GM19463 (cell line): ENCODE measurements around the gene CALML3.

Source experiments
- ATAC-seq: cut with Tn5 transposase; IDR thresholded peaks from one replicate; pipeline ENCODE4 v1.9.1; 2021; ENCODE audit warnings: mild to moderate bottlenecking, moderate library complexity; ENCODE audit not compliant: unreplicated experiment

Gene CALML3

DNA sequence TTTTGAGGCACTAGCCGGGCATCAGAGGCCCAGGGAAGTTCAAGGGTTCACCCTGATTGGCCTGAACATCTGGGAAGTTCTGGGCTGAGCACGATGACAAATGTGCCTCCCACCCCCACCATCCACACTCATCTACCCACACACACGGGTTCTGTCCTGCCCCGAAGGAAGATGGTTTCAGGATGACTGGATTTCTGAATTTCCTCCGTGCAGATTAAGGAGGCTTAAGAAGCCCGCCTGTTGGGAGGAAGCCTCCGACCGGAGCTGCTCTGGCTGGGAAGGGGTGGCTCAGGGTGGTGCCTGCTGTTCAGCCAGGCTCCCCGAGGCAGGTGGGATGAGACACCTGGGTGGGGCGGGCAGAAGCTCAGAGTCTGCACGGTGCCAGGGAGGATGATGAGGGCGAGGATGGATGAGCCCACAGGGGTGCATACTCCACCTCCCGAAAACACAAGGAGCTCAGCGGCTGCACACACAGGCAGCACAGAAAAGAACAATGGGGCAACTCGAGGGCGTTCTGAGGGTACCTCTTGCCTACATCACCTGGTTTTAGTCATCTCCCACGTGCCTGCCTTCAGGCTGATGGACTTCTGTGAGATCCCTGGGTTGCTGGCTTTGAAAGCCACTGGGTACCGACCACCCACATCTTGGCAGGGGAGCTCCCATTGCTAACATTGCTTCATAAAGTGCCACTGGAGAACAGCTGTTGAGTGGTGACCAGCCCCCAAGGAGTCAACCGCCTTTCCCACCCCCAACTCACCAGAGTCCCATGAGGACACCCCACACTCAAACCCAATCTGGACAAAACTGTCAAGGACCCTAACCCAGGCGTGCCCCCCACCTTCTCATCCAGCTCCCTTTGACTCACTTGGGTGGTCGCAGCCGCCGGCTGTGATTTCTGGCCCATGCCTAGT, 41.2 kb downstream of the CALML3 start:
- ATAC-seq = no peak

DNA sequence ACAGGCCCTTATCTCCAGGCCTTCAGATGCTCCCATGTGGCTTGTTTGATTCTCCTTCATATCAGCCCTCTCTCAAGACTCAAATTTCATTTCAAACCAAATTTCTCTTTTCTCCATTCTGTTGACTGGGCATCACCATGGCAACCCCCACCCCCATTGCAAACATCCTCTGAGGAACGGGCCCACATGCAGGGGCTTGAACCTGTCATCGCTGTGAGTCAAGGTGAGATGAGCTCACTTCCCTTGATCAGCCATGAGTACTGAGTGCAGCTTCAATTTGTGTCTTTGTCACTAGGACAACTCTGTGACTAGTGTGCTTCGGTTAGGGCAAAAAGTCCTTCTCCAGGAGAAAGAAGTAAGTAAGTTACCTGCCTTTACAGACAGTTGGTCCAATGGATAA, 41.9 kb downstream of the CALML3 start:
- ATAC-seq = no peak

DNA sequence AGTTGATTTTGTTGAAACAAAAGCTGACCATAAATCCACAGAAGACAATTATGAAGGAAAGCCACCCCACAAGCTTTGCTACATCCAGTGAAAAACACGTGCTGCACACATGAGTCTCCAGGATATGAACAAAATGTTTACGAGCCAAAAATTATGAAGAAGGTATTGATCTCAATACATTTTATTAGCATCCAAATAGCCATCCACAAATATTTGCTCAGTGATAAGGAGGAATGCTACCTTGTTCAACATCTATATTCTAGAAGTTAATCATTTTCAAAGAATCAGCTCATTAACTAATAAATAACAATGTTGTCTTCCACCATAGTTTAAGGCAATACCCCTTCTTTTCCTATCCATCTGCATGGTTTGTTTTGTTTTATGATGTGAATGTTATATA, 42.7 kb downstream of the CALML3 start:
- no peak for ATAC-seq

DNA sequence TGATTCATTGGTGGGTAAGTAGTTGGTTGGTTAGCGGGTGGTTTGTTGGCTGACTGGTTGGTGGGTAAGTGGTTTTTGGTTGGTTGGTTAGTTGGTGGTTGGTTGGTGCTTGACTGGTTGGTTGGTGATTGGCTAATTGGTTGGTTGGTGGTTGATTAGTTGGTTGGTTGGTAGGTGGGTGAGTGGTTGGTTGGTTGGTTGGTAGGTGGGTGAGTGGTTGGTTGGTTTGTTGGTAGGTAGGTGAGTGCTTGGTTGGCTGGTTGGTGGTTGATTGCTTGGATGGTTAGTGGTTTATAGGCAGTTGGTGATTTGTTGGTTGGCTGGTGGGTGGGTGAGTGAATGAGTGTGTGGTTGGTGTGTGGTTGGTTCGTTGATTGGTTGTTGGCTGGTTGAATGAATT, 44.2 kb downstream of the CALML3 start:
- ATAC-seq = no peak

DNA sequence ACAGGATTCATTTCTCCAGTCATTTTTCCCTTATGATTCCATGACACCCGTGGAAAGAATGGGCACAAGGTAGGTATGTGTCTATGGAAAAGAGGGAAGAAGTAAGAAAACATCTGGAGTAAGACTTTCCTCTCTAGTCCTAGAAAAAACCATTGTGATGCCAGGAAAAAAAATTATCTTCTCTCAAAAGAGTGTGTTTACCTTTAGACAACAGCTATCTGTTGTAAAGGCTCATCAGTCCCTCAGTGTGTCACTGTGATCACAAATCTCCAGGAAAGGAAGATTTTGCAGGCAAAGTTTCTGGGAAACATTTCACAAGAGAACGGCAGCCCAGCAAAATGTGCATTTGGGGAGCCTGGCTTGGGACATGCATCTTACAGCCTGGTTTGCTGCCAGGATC, 44.8 kb downstream of the CALML3 start:
- no peak for ATAC-seq

DNA sequence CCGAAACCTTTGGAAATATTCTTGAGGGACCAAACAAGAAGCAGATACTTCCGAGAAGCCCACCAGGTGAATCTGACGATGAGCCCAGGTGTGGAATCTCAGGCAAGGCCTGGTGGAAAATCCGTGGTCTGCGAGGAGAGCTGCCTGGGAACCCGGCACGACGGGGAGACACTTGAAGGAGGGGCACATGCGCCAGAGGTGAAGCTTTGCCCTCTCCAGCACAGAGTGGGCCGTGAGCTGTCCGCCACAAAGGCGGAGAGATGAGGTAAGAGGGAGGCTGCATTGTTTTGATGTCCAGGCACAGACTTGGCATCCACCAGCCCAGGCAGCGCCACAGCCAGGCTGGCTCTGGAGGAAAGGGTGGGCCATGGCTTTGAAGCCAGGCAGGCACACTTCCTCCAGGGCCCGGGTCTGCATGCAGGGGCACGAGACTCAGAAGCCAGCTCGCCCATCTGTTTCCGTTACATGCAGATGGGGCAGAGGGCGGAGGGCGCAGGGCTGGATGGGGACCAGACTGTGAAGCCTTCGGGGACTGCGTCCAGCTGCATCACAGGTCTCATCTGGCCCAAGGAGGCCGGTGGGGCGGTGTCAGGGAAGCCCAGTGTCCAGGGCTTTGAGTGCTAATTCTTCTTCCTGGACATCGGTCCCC, 45.4 kb downstream of the CALML3 start:
- ATAC-seq = no peak

DNA sequence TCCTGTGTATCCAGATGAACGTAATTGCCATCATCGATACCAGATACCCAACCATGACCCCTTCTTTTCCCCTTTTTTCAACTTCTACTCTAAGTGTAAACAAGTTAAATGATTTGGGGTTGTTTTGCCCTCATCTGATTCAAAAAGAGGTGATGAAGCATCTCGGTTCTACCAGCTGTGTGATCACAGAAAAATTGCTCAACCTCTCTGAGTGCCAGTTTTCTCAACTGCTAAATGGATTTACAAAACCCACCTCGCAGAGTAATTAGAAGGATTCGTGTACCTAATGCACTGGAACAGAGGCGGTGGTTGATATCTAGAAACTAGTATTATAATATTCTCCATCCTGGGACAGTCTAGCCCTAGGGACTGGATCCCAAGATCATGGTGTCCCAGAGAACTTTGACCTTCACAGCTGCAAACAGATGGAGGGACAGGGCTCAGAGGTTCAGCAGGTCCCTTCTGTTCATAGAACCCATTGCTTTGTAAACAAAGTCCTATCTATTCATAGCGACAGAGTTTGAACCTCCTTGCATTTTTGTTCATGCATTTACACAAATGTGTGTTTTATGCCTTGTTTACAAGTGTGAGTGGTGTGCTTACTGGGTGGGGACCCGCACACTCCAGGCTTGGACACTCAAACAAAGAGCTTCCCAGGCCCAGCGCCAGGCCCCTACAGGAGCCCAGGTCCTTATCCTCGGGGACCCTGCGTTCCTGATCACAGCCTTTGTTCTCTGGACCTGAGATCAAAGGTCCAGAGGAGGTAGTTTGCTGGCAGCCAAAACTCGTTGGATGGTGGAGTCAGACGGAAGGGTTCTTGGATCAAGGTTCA, 46.4 kb downstream of the CALML3 start:
- no peak for ATAC-seq

DNA sequence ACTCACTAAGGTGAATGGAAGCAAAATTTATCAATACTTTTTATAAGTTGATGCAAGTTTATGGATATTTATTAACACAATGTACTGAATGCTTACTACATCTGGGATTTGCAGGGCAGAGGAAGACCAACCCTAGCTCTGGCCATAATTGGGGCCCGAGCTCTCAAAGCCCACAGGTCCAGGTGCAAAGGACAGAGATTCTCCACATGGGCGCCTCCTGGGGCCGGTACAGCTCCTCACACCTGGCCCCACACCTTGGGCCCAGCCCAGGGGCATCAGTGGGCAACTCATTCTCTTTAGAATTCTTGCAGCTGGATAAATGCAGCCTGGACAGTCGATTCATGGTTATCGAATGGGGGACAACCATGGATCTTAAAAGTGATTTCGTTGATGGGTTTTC, 47.1 kb downstream of the CALML3 start:
- ATAC-seq = no peak

DNA sequence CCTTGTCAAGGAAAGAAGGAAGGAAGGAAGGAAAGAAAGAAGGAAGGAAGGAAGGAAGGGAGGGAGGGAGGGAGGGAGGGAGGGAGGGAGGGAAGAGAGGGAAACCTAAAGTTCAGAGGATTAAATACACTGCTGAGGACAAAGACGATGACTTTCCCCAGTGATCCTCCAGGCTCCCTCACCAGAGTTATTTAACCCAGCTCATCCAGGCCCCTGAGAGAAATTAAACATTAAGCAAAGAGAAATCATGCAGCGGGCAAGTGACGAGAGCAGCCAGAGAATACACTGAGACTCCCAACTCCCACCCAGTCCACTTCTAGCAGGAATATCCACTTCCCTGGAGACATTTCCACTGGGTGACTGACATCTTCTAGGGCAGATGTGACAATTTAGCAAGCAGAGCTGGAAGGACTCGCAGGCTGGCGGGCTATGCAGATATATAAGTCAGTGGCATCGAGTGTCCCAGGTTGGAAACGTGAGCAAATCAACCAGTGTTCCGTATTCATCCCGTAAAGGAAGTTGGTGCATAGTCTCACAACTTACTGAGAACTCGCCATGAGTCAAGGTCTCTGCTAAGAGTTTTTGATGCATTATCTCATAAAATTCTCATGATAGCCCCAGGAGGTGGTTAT, 48.7 kb downstream of the CALML3 start:
- ATAC-seq = no peak

DNA sequence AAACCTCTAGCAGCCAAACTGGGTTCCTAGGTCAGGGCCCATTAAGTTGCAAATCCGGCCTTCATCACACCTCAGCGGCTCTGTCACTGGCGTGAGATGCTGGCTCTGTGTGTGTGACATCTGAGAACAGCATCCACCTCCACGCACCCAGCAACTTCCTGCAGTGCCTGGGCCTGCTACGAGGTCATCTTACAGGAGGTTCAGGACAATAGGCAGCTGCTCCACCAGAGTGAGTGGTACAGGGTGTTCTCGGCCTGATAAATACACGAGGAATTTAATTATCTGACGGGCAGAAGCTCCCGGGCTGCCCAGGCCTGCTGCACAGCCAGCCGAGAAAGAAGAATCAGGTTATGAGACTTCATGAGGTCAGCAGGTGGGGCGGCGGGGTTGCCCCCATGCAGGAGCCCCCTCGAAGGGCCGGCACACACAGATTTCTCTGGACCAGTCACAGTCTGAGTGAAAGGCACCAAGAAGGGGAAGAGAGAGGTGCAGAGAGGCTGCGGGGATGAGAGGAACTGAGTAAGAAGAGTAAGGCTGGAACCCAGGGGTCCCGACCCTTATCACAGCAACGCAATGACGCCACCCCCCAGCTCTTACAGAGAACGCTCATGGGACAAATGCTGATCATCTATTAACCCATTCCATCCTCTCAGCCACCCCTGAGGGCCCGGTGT, 49.3 kb downstream of the CALML3 start:
- ATAC-seq = no peak

DNA sequence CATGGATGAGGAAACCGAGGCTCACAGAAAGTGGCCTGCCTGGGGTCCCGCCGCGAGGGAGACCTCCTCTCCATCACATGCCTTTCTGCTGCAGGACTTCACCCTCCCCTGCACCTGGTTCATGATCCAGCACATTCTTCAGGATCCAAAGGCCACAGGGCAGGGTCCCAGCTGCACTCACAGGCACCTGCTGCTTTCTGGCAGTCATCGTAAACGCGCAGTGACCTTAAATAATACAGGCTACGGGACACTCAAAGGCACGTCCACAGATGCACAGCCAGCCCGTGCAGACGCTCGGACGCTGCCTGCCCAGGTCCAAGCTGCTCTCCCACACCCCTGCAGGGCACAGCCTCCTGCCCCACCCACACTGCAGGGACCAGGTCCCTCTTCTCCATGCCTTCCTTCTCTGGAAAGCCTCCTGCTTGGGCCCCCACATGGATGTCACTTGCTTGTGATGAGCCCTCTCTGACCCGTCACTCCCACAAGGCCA, 49.9 kb downstream of the CALML3 start:
- ATAC-seq = no peak

DNA sequence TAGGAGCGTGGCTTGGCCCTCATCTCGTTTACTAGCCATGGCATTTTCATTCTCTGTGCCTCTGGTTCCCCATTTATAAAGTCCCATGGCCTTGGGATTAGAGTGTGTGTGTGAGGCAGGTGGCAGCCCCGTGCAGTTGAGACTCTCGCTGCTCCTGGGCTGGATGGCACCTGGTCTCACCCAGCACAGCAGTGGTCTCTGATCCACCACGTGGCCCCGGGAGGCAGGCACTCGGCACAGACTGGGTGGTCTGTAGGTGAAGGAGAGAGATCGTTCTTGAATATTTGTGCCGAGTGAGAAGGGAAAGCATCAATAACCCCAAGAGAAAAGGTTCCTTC, 50.4 kb downstream of the CALML3 start:
- no peak for ATAC-seq

DNA sequence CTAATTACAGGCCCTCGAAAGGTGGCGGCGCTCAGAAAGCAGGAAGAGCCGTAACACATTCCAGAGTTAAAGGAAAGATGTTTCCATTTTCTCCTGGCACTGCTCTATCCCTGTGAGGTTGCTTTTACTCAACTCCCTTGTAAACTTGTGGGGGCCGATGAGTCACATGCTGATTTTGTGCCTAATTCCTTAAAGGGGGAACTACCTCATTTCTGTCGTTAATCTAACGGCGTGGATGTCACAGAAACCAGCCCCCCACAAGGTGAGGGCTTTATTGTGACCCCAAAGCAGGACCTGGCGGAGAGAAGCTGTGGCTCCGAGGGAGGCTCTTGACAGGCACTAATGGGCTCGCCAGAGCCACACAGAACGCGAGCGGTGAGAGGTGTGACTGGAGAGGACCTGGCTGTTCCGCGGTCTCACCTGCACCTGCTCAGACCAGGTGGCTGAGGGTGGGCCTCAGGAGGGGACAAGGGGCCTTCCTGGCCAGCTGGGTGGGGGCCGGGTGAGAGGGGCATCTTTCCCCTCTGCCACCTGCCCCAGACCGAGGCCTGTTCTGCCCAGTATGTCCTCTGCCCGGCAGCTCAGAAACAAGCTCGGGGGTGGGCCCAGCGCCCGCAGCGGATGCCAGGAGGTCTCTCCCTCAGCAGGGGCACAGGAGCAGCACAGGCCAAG, 50.9 kb downstream of the CALML3 start:
- no peak for ATAC-seq

DNA sequence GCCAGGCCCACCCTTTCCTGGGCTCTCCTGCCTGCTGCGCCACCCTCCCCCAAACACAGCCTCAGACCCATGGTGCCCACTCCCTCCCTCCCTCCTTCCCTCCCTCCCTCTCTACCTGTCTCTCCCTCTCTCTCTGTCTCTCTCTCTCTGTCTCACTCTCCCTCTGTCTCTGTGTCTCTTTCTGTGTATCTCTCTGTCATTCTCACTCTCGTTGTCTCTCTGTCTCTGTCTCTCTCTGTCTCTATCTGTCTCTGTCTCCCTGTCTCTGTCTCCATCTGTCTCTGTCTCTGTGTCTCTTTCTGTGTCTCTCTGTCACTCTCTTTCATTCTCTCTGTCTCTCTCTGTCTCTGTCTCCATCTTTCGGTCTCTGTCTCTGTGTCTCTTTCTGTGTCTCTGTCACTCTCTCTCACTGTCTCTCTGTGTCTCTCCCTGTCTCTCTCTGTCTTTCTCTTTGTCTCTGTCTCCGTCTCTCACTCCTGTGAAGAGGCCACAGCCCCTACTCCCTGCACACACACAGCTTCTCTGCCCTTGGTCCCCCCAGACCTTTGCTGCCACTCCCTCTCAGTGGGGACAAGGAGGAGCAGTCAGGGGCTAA, 51.5 kb downstream of the CALML3 start:
- no peak for ATAC-seq
